GM19035 (cell line): Measurements from ENCODE around the gene CTXN3.

Source experiments
- ATAC-seq: cut with Tn5 transposase; IDR thresholded peaks from one replicate; pipeline ENCODE4 v1.9.1; 2021; ENCODE audit not compliant: unreplicated experiment

CTXN3 gene

DNA sequence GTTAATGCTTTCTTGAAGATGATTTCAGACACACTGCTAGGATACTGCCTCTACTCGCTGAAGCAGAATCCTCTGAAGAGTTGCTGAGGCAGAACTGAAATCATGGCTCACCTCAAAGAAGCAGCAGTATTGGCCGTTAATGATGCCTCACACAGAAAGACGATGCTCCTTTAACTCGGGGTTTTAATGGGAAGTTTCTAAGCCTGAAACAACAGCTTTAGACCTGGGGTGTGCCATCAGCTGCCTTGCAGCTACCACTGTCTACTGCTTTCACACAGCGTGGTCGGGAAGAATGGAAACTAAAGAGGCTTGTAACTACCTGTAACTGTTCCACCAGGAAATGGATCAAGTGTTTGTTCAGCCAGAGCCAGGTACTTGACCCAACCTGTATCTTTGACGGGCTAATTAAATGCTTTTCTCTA, at the start of gene CTXN3:
CTXN3 (plus strand) TSS at position 65 of the 422 bp plus-strand sequence. CDS start 8,440 bp downstream, outside the sequence.
- no peak for ATAC-seq

DNA sequence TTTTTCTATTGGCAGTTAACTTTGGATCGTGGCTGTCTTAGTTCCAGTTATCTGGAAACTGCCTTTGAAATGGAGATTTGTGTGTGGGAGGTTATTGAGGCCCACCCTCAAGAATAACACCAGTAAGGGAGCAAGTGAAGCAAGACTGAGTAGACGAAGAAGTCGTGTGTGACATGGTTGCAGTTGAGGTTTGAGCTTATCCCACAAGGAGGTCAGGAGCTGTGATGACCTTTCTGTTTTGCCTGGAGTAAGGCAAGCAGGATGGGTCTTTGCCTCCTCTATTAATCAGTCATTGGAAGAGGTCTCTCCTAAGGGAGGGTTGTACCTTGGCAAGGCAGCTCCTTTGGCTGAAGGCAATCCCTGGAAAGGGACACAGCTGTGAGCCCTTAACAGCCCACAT, 49.6 kb upstream of the CTXN3 start:
- no peak for ATAC-seq

DNA sequence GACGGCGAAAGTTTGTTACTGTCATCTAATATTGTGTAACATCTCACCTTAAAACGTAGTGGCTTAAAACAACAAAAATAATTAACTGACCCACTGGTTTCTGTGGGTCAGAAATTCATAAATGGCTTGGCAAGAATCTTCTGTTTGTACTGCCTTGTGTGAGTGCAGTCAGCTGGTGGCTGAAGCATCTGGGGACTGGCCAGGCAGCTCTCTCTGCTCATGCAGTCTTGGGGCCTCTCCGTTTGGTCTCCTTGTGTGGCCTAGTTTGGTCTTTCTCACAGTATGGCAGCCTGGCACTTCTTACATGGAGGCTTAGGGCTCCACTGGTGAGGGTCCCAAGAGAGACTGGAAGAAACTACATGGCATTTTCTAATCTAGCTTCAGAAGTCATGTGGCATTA, 49.0 kb upstream of the CTXN3 start:
- ATAC-seq = no peak

DNA sequence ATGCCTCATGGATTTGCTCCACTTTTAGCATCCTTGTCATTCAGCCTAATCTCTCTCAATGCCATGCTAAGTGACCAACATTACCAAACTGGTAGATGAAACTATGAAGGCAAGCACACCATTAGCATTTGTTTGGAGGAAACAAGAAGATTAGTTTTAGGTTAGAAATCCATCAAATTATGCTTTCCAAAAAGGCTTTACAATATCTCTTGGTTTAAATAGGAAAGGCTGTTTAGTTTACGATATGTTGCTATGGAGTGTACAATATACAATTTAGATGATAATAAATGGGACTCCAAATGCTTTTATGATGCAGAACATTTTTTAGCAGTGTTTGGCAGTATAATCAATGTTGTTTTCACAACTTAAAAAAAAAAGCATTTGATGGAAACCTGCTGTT, 47.8 kb upstream of the CTXN3 start:
- ATAC-seq = no peak

DNA sequence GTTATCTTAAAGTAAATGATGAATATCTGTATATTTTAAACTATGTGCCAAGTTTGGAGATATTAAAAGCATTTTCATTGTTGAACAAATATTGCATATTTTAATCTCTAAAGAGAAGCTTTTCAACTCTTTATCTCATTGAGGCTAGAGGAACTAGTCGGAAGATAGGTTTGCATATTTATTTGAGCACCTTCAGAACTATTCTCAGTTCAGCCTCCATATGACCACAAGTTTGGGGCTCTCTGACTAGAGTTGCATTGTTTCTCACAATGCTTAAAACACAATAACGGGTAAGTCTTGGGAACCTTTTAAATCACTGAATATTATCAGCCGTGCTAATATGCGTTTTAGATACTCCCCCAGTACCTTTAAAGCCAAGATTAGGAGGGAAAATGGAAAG, 47.3 kb upstream of the CTXN3 start:
- ATAC-seq = no peak

DNA sequence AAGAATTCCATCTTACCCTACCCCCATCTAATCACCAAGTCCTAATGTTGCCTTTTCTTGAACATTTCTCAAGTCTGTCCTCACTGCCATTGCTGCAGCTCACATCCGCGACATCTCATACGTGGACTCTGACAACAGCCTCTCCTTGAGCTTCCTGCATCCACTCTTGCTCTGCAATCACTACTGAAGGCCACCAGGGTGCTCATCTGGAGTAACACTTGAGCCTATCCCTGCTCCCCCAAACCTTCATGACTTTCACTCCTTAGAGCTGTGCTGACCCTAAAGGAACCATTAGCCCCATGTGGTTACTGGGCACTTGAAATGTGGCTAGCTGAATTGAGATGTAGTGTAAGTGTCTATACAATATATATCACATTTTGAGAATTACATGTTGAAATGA, 46.4 kb upstream of the CTXN3 start:
- no peak for ATAC-seq

DNA sequence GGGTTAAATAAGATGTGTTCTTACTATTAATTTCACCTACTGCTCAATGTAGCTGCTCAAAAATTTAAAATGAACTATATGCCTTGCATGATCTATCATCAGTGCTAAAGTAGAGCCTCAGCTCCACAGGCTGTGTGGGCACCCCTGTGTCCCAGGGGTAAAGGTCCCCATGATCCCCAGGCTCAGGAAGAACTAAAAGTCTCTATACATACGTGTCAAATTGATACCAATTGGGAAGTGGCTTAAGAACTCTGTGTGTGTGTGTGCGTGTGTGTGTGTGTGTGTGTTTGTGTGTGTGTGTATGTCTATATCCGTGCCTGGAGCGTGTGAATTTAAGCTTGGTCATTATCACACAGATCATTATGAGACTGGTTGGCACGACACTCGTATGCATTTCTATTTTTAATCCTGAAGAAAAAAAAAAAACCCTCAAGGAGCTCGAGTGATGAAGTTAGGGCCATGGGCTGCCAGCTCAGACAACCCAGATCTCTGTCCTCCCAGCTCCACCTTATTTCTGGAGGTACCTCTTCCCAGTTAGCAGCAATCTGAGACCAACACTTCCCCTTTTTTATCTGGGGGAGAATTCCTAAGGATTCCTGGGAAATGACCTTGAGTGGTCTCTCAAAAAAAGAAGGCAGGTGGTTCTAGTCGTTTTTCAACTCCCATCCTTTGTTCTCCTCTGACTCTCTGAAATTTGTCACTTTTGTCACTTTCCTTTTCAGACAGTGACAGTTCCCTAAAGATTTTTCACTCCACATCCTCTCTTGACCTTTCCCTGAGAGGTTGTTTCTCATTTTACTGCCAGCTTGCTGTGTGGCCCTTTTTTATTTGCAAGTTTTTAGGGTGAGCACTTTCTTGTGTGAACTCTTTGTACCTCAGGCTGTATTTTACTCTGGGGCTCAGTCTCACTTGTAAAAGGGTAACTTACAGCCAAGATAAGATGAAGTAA, 45.7 kb upstream of the CTXN3 start:
- ATAC-seq = no peak

DNA sequence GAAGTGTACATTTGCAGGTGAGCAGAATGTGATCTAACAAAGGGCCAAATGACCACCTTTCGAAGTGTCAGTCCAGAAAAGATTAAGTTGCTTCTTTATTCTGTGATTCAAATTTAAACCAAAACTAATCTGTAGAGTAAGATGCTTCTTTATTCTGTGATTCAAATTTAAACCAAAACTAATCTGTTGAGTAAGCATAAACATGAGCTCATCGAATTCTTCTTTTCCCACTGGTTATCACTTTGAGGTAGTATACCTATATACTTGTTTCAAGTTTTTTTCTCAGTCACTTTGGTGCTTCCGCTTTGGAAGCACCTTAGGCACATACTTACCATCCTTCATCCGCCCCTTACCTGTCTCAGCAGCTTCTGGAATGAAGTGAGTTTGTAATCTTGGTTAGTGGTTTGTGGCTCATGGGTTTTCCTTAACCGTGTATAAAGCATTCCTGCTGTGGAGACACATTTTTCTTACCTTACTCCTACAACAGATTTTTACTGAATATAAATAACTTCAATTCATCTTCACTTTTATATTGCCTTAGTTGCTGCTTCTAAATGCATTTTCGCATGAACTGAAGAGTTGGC, 40.7 kb upstream of the CTXN3 start:
- ATAC-seq = no peak

DNA sequence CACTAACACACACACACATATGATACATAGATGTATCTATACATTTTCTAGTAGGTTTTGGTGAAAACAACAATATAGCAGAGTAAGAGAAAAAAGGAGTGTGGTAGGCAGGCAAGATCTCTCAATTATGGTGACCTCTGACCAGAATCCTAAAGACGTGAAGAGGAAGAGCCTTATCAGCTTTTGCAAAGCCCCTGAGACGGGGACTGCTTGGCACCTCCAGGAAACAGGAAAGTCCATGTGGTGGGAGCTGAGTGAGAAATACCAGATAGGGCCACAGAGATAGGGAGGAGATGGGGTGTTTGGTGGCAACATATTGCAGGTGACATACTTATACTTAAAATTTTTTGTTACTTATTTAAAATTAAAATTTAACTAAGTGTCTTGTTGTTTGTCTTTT, 39.9 kb upstream of the CTXN3 start:
- no peak for ATAC-seq

DNA sequence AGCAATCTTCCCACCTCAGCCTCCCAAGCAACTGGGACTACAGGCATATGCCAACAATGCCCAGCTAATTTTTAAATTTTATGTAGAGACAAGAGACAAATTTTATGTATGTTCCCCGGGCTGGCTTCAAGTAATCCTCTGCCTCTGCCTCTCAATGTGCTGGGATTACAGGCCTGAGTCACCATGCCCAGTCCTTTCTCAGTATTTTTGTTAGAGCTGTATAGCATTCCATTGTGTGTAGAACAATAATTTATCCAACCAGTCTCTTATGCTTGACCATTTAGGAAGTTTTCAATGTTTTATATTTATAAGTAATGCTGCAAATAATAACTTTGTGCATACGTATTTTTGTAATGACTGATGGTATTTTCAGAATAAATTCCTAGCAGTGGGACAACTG, 38.9 kb upstream of the CTXN3 start:
- no peak for ATAC-seq

DNA sequence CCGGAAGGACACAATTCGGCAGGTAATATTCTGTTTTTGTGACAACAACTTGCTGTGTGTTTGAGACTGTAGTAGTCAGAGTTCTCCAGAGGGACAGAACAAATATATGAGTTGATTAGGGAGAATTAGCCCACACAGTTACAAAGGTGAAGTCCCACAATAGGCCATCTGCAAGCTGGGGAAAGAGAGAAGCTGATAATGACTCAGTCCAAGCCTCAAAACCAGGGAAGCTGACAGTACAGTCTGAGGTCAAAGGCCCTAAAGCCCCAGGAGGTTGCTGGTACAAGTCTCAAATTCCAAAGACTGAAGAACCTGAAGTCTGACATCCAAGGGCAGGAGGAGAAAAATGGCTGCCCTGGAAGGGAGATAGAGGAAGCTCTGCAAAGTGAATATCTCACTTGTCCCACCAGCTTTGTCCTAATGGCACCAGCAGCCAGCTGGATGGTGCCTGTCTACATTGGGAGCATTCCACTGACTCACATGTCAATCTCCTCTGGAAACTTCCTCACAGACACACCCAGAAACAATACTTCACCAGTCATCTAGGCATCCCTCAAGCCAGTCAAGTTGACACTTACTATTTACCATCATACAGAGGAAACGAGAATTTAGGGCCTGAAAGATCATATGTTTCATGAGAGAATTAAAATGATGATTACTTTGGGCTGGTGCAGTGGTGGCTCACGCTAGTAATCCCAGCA, 36.3 kb upstream of the CTXN3 start:
- no peak for ATAC-seq

DNA sequence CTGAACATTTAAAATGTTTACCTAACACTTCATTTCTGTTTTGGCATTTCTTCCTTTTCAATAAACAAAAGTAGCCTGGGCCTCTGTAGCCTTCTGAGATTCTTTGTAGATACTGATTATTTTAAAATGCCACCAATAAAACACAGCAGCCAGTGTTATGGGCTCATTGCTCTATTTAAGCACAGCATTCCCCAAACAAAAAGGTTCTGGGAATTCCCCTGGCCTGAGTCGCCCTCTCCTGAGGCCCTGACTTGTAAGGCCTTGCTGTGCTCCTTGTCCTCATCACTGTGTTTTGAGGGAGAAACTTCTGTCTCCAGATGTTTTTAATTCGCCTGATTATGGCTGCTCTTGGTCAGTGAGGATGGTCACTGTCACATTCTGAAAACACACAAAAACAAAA, 33.0 kb upstream of the CTXN3 start:
- ATAC-seq = no peak

DNA sequence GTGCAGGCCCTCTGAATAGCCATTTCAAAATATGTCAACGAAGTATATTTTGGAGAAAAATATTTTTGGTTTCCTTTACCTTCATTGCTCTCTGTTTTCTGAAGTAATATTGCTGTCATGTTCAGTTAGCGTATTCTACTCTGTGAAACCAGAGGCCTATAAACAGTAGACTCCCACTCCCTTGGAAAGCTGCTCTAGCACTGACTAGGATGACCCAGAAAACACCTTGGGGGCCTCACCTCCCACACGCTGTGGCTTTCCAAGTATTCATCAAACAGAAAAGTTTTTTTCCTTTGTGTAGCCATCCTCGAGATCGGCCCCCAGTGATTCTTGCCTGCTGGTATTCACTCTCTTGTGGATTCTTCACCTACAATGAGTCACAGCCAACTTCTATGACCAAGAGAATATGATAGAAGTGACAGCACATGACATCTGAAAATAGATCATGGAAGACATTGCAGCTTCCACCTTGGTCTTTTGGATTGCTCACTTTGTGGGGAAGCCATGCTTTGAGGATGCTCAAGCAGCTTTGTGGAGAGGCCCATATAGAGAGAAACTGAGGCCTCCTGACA, 28.9 kb upstream of the CTXN3 start:
- ATAC-seq = no peak

DNA sequence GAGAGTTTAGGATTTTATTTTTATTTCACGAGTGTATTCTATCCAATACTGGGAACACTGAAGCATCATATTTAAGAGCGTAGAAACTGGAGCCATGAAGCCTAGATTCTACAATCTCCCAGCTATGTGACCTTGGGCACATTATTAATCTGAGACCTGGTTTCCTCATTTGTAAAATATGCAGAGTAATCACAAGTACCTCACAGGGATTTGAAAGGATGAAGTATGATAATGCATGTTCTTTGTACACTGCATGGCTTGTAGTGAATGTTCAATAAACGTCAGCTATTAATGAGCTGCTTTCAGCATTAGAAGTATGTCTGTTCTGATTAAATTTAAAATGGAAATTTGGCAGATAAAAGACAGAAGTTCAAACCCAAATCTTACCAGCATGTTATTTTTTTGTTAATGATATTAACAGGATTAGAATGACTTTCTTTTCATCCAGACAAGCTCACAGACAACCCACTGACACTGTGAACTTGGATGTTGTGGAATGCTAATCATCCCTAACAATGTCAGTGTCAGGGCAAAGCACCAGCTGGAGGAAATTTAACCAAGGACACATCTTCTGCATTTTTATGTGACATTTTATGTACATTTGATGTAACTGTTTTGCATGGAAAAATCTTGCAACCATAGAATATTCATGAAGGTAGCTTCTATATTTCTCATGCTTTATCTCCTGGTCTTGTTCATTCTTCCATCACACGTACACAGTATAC, 27.1 kb upstream of the CTXN3 start:
- ATAC-seq = no peak

DNA sequence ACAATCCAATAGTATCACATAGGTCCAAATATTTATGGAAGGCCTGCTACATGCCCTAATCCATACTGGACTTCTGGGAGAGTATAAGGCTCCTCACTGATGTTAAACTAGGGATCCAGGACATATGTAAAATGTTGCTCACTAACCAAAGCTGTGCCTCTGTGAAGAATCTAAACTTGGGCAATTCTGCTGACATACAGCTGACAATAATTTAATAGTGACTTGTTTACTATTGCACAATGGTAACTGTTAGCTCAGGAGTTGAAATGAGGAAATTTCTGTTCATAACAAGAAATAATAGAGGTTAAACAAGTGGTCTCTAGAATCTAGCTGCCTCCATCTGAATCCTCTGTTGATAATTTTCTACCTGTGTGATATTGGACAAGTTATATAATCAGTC, 14.9 kb upstream of the CTXN3 start:
- no peak for ATAC-seq

DNA sequence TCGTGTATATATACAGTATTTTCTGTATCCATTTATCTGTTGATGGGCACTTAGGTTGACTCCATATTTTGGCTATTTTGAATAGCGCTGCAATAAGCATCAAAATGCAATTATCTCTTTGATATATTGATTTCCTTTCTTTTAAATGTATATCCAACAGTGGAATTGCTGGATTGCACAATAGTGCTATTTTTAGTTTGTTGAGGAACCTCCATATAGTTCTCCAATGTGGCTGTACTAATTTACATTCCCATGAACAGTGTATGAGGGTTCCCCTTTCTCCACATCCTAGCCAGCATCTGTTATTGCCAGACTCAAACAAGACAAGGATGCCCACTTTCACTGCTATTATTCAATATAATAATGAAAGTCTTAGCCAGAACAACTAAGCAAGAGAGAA, 9.1 kb upstream of the CTXN3 start:
- no peak for ATAC-seq

DNA sequence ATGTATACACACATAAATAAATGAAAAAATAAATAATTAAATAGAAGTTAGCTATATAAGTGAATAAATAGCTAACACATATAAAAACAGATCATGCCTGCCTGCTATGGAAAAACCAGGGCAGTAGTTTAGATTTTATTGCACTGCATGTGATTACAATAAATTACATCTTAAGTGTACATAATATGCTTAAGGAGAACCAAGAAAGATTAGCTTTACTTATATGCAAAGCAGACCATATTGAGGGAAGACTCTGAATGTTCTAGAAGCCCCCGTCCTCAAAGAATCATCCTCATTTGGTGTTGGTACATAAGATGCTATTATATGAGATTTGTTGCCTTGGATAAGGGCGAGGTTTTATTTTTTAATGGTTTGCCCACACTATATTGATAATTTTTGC, 5.9 kb upstream of the CTXN3 start:
- no peak for ATAC-seq

DNA sequence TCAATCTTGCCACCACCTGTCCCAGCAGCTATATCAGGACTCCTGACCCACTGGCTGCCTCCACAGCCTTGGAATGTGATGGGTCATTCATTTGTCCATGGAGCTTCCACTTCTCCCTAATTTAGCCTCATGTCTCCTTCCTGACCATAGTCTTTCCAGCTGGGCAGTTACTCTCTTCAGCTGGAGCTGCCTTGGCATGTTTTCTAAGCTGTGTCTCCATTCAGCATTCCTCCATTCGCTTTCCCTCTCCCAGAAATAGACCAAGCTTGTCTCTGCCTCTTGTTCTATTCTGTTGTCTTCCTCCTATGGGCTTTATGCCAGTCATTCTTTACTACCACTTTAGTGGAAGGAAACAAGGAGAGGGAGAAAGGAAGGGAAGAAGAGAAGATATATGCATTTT, 5.3 kb upstream of the CTXN3 start:
- no peak for ATAC-seq

DNA sequence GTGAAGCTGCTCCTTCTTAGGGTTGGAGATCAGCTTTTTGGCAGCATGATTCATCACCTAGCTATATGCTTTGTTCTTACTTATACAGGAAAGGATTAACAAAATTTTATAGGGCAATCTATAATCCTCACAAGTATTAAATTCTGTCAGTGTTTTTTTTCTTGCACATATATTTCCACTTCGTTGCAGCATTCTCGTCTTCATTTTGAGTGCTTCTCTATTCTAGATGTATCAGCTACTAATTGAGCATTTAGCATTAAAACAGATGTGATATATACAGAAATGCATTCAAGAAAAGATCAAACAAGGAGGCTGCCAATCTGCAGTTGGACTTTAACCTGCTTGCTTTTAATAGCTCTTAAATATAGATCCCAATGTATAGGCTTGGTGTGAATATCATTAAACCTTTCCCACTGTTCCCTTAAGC, 3.6 kb upstream of the CTXN3 start:
- no peak for ATAC-seq

DNA sequence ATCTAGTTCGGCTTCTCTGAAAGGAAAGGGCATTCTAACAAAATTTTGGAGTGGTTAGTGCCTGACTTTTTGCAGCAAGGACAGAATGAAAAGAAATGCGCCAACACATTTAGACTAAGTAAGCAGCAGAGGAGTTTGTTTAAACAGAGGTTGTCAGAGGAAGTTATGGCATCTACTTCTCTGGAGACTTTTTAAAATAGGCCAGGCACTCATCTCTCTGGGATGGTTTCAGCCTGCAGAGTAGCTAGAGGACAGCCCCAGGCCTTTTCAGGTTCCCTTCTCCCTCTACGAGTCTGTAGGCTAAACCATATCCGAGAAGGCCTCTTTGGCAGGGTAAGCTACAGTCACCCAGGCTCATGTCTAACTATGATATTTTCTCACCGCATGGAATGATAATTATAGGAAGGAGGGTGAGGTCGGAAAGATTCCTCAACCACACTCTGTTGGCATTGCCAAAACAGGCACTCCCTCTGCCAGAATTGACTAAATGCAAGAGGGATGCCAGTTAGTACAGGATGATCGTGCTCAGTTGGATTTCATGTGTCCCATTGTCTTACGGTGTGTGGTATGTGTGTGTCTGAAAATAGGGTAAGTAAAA, 1.4 kb upstream of the CTXN3 start:
- ATAC-seq = no peak

DNA sequence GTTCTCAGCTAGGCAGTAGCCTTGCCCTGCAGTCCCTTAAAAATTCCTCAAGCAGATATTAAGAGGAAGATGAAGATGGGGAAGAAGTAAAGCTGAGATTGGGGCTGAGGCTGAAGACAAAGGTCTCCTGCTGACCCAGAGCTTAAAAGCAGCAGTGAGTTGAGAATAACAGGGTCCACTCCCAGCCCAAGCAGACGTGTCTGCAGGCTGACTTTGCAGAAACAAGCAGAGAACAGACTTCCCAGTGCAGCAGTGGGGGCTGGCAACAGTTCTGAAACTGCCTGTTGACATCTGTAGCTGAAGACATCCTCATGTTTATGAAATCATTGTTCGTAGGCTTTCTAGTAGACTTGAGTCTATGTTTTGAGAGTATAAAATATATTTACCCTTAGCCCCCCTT, 1.1 kb downstream of the CTXN3 start:
- no peak for ATAC-seq
